AG04450 (cell line): ENCODE results near the gene UCMA. TPM values are rescaled to one million over a fixed set of nuclear protein-coding genes. Genes with fewer than 3 reads are reported as not detected.

Experiments used
- CTCF ChIA-PET: fragments of 300-600, 350-600 bp; formaldehyde crosslinking; extraction: SDS; loops from one replicate; lab custom pipeline; 2022; ENCODE audit warnings: antibody characterized with exemption, inconsistent platforms; lab: Charles Lee
- POLR2A ChIA-PET: fragments of 350-600 bp; formaldehyde crosslinking; extraction: SDS; loops from one replicate; lab custom pipeline; 2021; ENCODE audit warnings: antibody characterized with exemption, inconsistent platforms; lab: Yijun Ruan, JAX
- DNase-seq: peaks from one replicate; pipeline ENCODE4 v3.0.0-alpha.2; 2011; ENCODE audit warnings: low read depth, low spot score
- H3K27ac ChIP-seq: one replicate; pipeline ENCODE4 v1.5.1; 2012; ENCODE audit warnings: low read depth, low read length, control low read depth
- H3K27me3 ChIP-seq: one replicate; pipeline ENCODE4 v1.6.0; 2012; ENCODE audit warnings: low read length; ENCODE audit not compliant: control insufficient read depth, insufficient read depth
- H3K4me3 ChIP-seq: 2 replicates; pipeline ENCODE4 v1.5.1; 2011; ENCODE audit warnings: mild to moderate bottlenecking, low read depth, low read length, control low read depth
- H3K9me3 ChIP-seq: 2 replicates; pipeline ENCODE4 v1.5.1; 2012; ENCODE audit warnings: low read length; ENCODE audit not compliant: control insufficient read depth, insufficient read depth
- CTCF ChIP-seq: IDR thresholded peaks from 2 replicates; pipeline ENCODE4 v1.5.1; 2011; ENCODE audit warnings: low read depth, low read length, control low read depth, inconsistent platforms
- polyA plus RNA-seq: library from polyadenylated mRNA; depleted of rRNA; stranded (reverse); fragments of >200 nt; gene quantifications from 2 replicates; pipeline ENCODE4 v1.2.3, GENCODE V29; 2011; rRNA removed
- small RNA-seq: library from RNA; depleted of rRNA; stranded (forward); fragments of <200 nt; gene quantifications from one replicate; pipeline ENCODE3, GENCODE V24; 2012; ENCODE audit warnings: low read depth; ENCODE audit not compliant: insufficient read length

UCMA gene
- polyA plus RNA-seq, 1 experiment = not detected

DNA sequence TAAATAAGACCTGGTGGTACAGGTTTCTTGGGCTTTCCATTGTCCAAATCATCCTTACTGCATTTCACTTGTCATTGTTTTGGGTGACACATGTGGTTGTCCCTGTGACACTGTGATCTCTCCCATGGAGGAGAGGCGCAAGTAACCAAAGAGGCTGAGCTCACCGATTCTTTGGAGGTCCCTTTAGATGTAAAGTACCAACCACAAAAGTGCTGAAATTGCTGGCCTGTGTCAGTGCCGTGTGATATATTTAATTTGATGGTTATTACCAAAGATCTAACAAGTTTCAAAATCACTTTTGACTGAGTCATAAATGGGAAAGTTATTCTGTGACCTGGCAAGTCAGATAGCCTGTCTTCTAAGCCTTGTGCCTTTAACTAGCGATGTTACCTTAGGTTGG, 53.4 kb downstream of the UCMA start:
- H3K4me3 ChIP-seq = no peak overlapping the region
- H3K27ac ChIP-seq = no peak overlapping the region
- no peak for TF ChIP-seq CTCF
- no peaks in the 10 kb centered on the region for H3K27me3 ChIP-seq
- ChIA-PET POLR2A (no interaction called here), CTCF (interaction anchor here (1.0 kb wide), 1 partner anchor 25 kb away, joined by 5 read pairs; no protein-coding TSS in a partner anchor)
- no peak for DNase-seq
- no peaks in the 10 kb centered on the region for H3K9me3 ChIP-seq

- ChIA-PET POLR2A (no interaction called here), CTCF (no interaction called here)
- Histone ChIP-seq H3K27ac (no peak overlapping the region), H3K27me3 (no peaks in the 10 kb centered on the region), H3K4me3 (no peak overlapping the region), H3K9me3 (no peaks in the 10 kb centered on the region)
- no peak for DNase-seq
- TF ChIP-seq CTCF = no peak
These were observed 60.6 kb downstream of the UCMA start for GRCh38 chr10:13173616-13174015.

Small RNAs within 50 kb of the gene (small RNA-seq; reads per million reads assigned to genes)
- not detected for gene RNU6-6P

Other genes with a start within 250 kb of the UCMA start
- gene CCDC3, start 232.7 kb downstream of the UCMA start, polyA plus RNA-seq = 3.2 and 3.3 TPM in 2 replicates
- gene OPTN, start 134.2 kb downstream of the UCMA start, polyA plus RNA-seq = 73.8 and 82.7 TPM in 2 replicates
- 2.0 and 2.6 TPM in 2 replicates for gene MCM10, start 72.8 kb downstream of the UCMA start, polyA plus RNA-seq
- 15.3 and 16.7 TPM in 2 replicates for gene PHYH, start 65.7 kb upstream of the UCMA start, polyA plus RNA-seq
- gene SEPHS1, start 113.9 kb upstream of the UCMA start, polyA plus RNA-seq = 76.2 and 76.9 TPM in 2 replicates